ENCODE measurements around the gene SLTM.
"Not testable (repeated sequence)": the region's sequence is repeated elsewhere in the genome, so short reads cannot be mapped to it uniquely, and the experiment has no call there.

SLTM gene

GRCh38 chr15:58864602-58865424 lies 68.7 kb downstream of the SLTM start:
- Histone ChIP-seq H3K27ac (no peak overlapping the region), H3K36me3 (ENCODE audit: insufficient read depth, low read length) (no peaks in the 10 kb centered on the region), H3K9ac (ENCODE audit: insufficient read length) (no peak overlapping the region), H3K9me3 (ENCODE audit: low read depth, low read length) (no peaks in the 10 kb centered on the region), H3K4me3 (no peak overlapping the region)
- no peak for TF ChIP-seq POLR2AphosphoS5 (IDR thresholded peaks at IDR 0.05; ENCODE audit: borderline replicate concordance, low read depth, low read length)
- TF ChIP-seq EZH2 (IDR thresholded peaks at IDR 0.05), result no peak
- no peak for TF ChIP-seq FOXP2 (optimal IDR thresholded peaks at IDR 0.05; ENCODE audit: control extremely low read depth, extremely low read length, insufficient read depth)
- no peak for DNase-seq (ENCODE audit: low read depth, low spot score)

DNA sequence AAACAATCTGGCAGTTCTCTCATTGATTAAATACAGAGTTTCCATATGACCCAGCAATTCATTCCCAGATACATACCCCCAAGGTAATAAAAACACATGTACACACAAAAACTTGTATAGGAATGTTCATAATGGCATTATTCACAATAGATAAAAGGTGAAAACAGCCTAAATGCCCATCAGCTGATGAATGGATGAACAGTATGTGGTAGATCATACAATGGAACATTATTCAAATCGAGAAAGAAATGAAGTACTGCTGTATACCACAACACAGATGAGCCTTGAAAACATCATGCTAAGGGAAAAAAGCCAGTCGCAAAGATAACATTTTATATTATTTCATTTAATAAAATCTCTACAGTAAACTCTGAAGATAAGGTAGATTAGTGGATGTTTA lies 71.2 kb downstream of the SLTM start:
- no peak overlapping the region for H3K9ac ChIP-seq (ENCODE audit: insufficient read length)
- TF ChIP-seq FOXP2 (optimal IDR thresholded peaks at IDR 0.05; ENCODE audit: control extremely low read depth, extremely low read length, insufficient read depth) (no peak), POLR2AphosphoS5 (IDR thresholded peaks at IDR 0.05; ENCODE audit: borderline replicate concordance, low read depth, low read length) (no peak), EZH2 (IDR thresholded peaks at IDR 0.05) (no peak)
- DNase-seq (ENCODE audit: low read depth, low spot score), result no peak
- H3K27ac ChIP-seq, result no peak overlapping the region
- H3K36me3 ChIP-seq (ENCODE audit: insufficient read depth, low read length), result no peaks in the 10 kb centered on the region
- H3K9me3 ChIP-seq (ENCODE audit: low read depth, low read length), result no peaks in the 10 kb centered on the region
- no peak overlapping the region for H3K4me3 ChIP-seq

DNA sequence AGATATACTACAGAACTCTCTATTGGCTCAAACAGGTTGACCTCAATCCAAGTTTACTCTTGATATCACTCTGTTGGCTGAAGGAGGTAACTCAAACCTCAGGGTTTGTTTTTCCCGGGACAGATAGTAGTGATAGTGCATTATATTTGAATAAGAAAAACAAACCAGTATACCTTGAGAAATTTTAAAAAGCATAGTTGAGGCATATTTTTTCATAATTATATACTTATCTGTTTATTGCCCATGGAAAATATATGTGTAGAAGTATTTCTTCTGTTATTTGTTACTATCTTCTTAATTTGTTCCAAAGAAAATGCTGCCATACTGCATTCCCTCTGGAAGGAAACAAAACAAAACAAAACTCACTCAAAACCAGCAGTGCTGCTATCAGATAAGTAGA lies 76.9 kb downstream of the SLTM start:
- not testable (repeated sequence) for H3K9me3 ChIP-seq (ENCODE audit: low read depth, low read length); DNase-seq (ENCODE audit: low read depth, low spot score); H3K36me3 ChIP-seq (ENCODE audit: insufficient read depth, low read length); H3K9ac ChIP-seq (ENCODE audit: insufficient read length); H3K27ac ChIP-seq; H3K4me3 ChIP-seq

GRCh38 chr15:58856086-58856485 lies 77.4 kb downstream of the SLTM start:
- Histone ChIP-seq H3K4me3 (no peak overlapping the region), H3K27ac (no peak overlapping the region), H3K9me3 (ENCODE audit: low read depth, low read length) (no peaks in the 10 kb centered on the region), H3K36me3 (ENCODE audit: insufficient read depth, low read length) (no peaks in the 10 kb centered on the region), H3K9ac (ENCODE audit: insufficient read length) (no peak overlapping the region)
- DNase-seq (ENCODE audit: low read depth, low spot score), result no peak
- TF ChIP-seq POLR2AphosphoS5 (IDR thresholded peaks at IDR 0.05; ENCODE audit: borderline replicate concordance, low read depth, low read length) (no peak), EZH2 (IDR thresholded peaks at IDR 0.05) (no peak), FOXP2 (optimal IDR thresholded peaks at IDR 0.05; ENCODE audit: control extremely low read depth, extremely low read length, insufficient read depth) (no peak)

- H3K36me3 ChIP-seq (ENCODE audit: insufficient read depth, low read length), result no peaks in the 10 kb centered on the region
- H3K4me3 ChIP-seq, result no peak overlapping the region
- TF ChIP-seq EZH2 (IDR thresholded peaks at IDR 0.05) (no peak), FOXP2 (optimal IDR thresholded peaks at IDR 0.05; ENCODE audit: control extremely low read depth, extremely low read length, insufficient read depth) (no peak), POLR2AphosphoS5 (IDR thresholded peaks at IDR 0.05; ENCODE audit: borderline replicate concordance, low read depth, low read length) (no peak)
- H3K9me3 ChIP-seq (ENCODE audit: low read depth, low read length), result no peaks in the 10 kb centered on the region
- DNase-seq (ENCODE audit: low read depth, low spot score), result no peak
- H3K9ac ChIP-seq (ENCODE audit: insufficient read length), result no peak overlapping the region
- no peak overlapping the region for H3K27ac ChIP-seq
Measured at GRCh38 chr15:58854593-58854992, 78.9 kb downstream of the SLTM start.

GRCh38 chr15:58852347-58852746 lies 81.1 kb downstream of the SLTM start:
- no peak for TF ChIP-seq FOXP2 (optimal IDR thresholded peaks at IDR 0.05; ENCODE audit: control extremely low read depth, extremely low read length, insufficient read depth)
- no peak for TF ChIP-seq EZH2 (IDR thresholded peaks at IDR 0.05)
- no peak for TF ChIP-seq POLR2AphosphoS5 (IDR thresholded peaks at IDR 0.05; ENCODE audit: borderline replicate concordance, low read depth, low read length)
- Histone ChIP-seq H3K4me3 (no peak overlapping the region), H3K36me3 (ENCODE audit: insufficient read depth, low read length) (no peaks in the 10 kb centered on the region), H3K9me3 (ENCODE audit: low read depth, low read length) (no peaks in the 10 kb centered on the region), H3K9ac (ENCODE audit: insufficient read length) (no peak overlapping the region), H3K27ac (no peak overlapping the region)
- no peak for DNase-seq (ENCODE audit: low read depth, low spot score)

- DNase-seq (ENCODE audit: low read depth, low spot score); H3K36me3 ChIP-seq (ENCODE audit: insufficient read depth, low read length); H3K9ac ChIP-seq (ENCODE audit: insufficient read length); H3K9me3 ChIP-seq (ENCODE audit: low read depth, low read length); H3K4me3 ChIP-seq; H3K27ac ChIP-seq: not testable (repeated sequence)
Measured at GRCh38 chr15:58851205-58851604, 82.3 kb downstream of the SLTM start.

DNA sequence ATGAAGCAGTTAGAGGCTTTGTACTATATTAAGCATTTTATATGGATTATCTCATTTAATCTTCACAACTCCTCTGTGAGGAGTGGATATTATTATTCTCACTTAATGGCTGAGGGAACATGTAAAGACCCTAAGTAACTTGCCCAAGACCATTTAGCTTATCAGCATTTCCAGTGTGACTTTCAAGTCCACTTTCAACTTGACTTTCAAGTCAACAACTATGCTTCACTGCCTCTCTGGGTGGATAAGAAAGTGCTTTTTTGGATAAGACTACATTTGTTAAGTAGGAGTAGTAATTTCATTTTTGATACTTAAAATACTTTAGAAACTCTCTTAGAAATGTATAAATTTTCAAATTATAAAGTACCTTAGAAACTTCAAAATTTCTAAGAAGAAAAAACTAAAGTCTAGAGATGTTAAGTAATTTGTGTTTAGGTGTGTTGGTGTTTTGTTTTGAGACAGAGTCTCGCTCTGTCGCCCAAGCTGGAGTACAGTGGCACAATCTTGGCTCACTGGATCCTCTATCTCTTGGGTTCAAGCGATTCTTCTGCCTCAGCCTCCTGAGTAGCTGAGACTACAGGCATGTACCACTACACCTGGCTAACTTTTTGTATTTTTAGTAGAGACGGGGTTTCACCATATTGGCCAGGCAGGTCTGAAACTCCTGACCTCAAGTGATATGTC lies 90.6 kb downstream of the SLTM start:
- Histone ChIP-seq H3K9me3 (ENCODE audit: low read depth, low read length) (no peaks in the 10 kb centered on the region), H3K36me3 (ENCODE audit: insufficient read depth, low read length) (no peaks in the 10 kb centered on the region), H3K27ac (no peak overlapping the region), H3K4me3 (no peak overlapping the region), H3K9ac (ENCODE audit: insufficient read length) (no peak overlapping the region)
- DNase-seq (ENCODE audit: low read depth, low spot score), result no peak
- no peak for TF ChIP-seq FOXP2 (optimal IDR thresholded peaks at IDR 0.05; ENCODE audit: control extremely low read depth, extremely low read length, insufficient read depth)
- no peak for TF ChIP-seq EZH2 (IDR thresholded peaks at IDR 0.05)
- TF ChIP-seq POLR2AphosphoS5 (IDR thresholded peaks at IDR 0.05; ENCODE audit: borderline replicate concordance, low read depth, low read length), result no peak

GRCh38 chr15:58840048-58840447 lies 93.4 kb downstream of the SLTM start:
- Histone ChIP-seq H3K36me3 (ENCODE audit: insufficient read depth, low read length) (no peaks in the 10 kb centered on the region), H3K27ac (no peak overlapping the region), H3K9me3 (ENCODE audit: low read depth, low read length) (no peaks in the 10 kb centered on the region), H3K9ac (ENCODE audit: insufficient read length) (no peak overlapping the region), H3K4me3 (no peak overlapping the region)
- no peak for TF ChIP-seq EZH2 (IDR thresholded peaks at IDR 0.05)
- TF ChIP-seq FOXP2 (optimal IDR thresholded peaks at IDR 0.05; ENCODE audit: control extremely low read depth, extremely low read length, insufficient read depth), result no peak
- TF ChIP-seq POLR2AphosphoS5 (IDR thresholded peaks at IDR 0.05; ENCODE audit: borderline replicate concordance, low read depth, low read length), result no peak
- peak; percentile 22 for DNase-seq (ENCODE audit: low read depth, low spot score)
